NCI-H1436 (cell line): ENCODE data around the gene RASSF1.
"Not testable (repeated sequence)": the region's sequence is repeated elsewhere in the genome, so short reads cannot be mapped to it uniquely, and the experiment has no call there.

ENCODE experiments used
- DNase-seq: peaks from one replicate; lab custom pipeline; 2025; lab: John Stamatoyannopoulos, UW

The RASSF1 gene

GRCh38 chr3:50323614-50324199 lies 16.9 kb downstream of the RASSF1 start:
- DNase-seq: no peak

GRCh38 chr3:50323092-50323600 lies 17.5 kb downstream of the RASSF1 start:
- DNase-seq: no peak

- DNase-seq: no peak
Observed at GRCh38 chr3:50322386-50323091, 18.1 kb downstream of the RASSF1 start, which contains the start of gene HYAL2. TSS of gene HYAL2 (minus strand) at chr3:50322745. CDS start at chr3:50320489, 2,256 bp downstream.

GRCh38 chr3:50322115-50322385 lies 18.6 kb downstream of the RASSF1 start:
- no peak for DNase-seq

- DNase-seq: peak; percentile 72
Observed at GRCh38 chr3:50321336-50322114, 19.1 kb downstream of the RASSF1 start.

GRCh38 chr3:50320853-50321335 lies 19.7 kb downstream of the RASSF1 start:
- peak; percentile 61 for DNase-seq

GRCh38 chr3:50319894-50320625 lies 20.6 kb downstream of the RASSF1 start:
- DNase-seq: no peak

- no peak for DNase-seq
Observed at GRCh38 chr3:50319181-50319893, 21.3 kb downstream of the RASSF1 start.

GRCh38 chr3:50318615-50319014 lies 22.0 kb downstream of the RASSF1 start:
- DNase-seq: no peak

GRCh38 chr3:50318163-50318562 lies 22.5 kb downstream of the RASSF1 start:
- DNase-seq: no peak

GRCh38 chr3:50317300-50317699 lies 23.3 kb downstream of the RASSF1 start:
- DNase-seq: no peak

GRCh38 chr3:50316657-50317242 lies 23.9 kb downstream of the RASSF1 start:
- no peak for DNase-seq

GRCh38 chr3:50314816-50315215 lies 25.8 kb downstream of the RASSF1 start:
- no peak for DNase-seq

- no peak for DNase-seq
Observed at GRCh38 chr3:50314342-50314741, 26.3 kb downstream of the RASSF1 start.

GRCh38 chr3:50312041-50312440 lies 28.6 kb downstream of the RASSF1 start:
- not testable (repeated sequence) for DNase-seq

GRCh38 chr3:50304601-50305000 lies 36.0 kb downstream of the RASSF1 start:
- no peak for DNase-seq

- no peak for DNase-seq
Observed at GRCh38 chr3:50303013-50303815, 37.4 kb downstream of the RASSF1 start, which contains the start of gene HYAL1. TSS of gene HYAL1 (minus strand) at chr3:50303574. CDS start at chr3:50302956, 618 bp downstream.

- no peak for DNase-seq
Observed at GRCh38 chr3:50302095-50303012, 38.3 kb downstream of the RASSF1 start.

- DNase-seq: no peak
Observed at GRCh38 chr3:50300681-50301254, 39.9 kb downstream of the RASSF1 start.
